Measurements from ENCODE around the gene CAV3. TPM values are rescaled to one million over a fixed set of nuclear protein-coding genes. Genes with fewer than 3 reads are reported as not detected.

The CAV3 gene
- total and polyA plus RNA-seq, 10 of the 15 experiments (the other 5 are each of a cell fraction or from before 2014, with no cell fraction given) = not detected

DNA sequence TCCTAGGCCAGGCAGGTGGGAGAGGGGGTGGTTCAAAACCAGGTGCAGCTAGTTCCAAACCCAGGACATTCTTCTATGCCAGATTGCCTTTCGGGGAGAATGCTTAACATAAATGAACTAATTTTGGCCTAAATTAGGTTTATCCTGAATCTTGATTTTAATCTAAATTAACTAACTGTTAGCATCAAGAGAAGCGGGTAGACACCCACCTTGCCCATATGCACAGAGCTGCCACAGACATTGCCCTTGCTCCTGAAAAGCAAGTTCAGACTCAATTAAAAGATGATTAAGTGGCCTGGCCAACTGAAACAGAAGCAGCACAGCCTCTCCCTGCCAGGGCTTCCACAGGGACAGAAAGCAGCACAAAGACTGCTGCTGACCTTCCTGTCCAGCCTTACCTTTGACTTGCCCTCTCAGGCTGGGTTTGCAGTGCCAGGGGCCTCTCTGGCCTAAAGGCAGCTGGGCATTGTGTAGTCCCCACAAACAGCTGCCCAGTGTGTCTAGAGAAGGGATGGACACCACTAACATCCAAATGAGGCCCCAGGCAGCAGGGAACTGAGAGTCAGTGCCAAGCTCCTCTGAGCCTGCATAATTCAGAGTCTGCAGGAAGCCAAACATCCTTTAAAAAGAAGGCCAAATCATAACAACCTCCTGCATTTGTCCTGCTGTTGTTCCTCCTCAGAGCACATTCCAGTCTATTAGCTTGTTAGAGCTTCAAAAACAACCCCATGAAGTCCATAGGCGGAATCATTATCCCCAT, 51.3 kb downstream of the CAV3 start:
- no peak overlapping the region for H2AFZ ChIP-seq (ENCODE audit: control insufficient read depth, low read depth, low read length)
- TF ChIP-seq JUND (IDR thresholded peaks at IDR 0.05; ENCODE audit: low read depth, low read length) (no peak), YY1 (IDR thresholded peaks at IDR 0.05; ENCODE audit: low read depth, low read length) (no peak), ZBTB11 (CRISPR knock-in tag; IDR thresholded peaks at IDR 0.05) (no peak), ZSCAN29 (IDR thresholded peaks at IDR 0.05) (no peak), IKZF2 (IDR thresholded peaks at IDR 0.05) (no peak), CUX1 (IDR thresholded peaks at IDR 0.05; ENCODE audit: insufficient replicate concordance, low read depth, low read length) (no peak), ASH2L (IDR thresholded peaks at IDR 0.05; ENCODE audit: borderline replicate concordance, low read depth) (no peak), ZBED1 (IDR thresholded peaks at IDR 0.05; ENCODE audit: borderline replicate concordance) (no peak)
- no peak overlapping the region for H3K9ac ChIP-seq (ENCODE audit: control insufficient read depth, insufficient read depth, low read length)
- DNase-seq (ENCODE audit: low read depth, low spot score) (no peak), ATAC-seq (no peak), FAIRE-seq (no peak)
- 60% methylated on average over 3 of the region's 3 CpGs for WGBS (ENCODE audit: insufficient coverage, insufficient replicate concordance, low lambda C conversion rate, missing lambda C conversion rate)
- intact Hi-C loops (cut with micrococcal nuclease; ENCODE audit: unreplicated experiment) = no loop called here
- ChIA-PET SMC1A (ENCODE audit: uncharacterized antibody, unreplicated experiment) (interaction anchor here (1.2 kb wide), 1 partner anchor 16 kb away, joined by 3 read pairs; the partner anchor contains the start of gene OXTR), POLR2A (no interaction called here), CTCF (interaction anchor here (1.6 to 2.7 kb wide), 2 partner anchors 16 to 120 kb away, joined by 3 to 10 read pairs; partner anchors contain the start of gene OXTR), RAD21 (ENCODE audit: unreplicated experiment) (no interaction called here)
- no peaks in the 10 kb centered on the region for H3K79me2 ChIP-seq (ENCODE audit: control insufficient read depth, insufficient read depth, low read length)
- BruUV-seq (replicated peaks) = no TSS peak
- no peak overlapping the region for H3K4me3 ChIP-seq
- H3K4me2 ChIP-seq (ENCODE audit: control insufficient read depth, insufficient read depth) = no peak overlapping the region
- in situ Hi-C loops (cut with MboI) = no loop called here
- H3K4me1 ChIP-seq (ENCODE audit: control insufficient read depth, insufficient read depth, low read length) = no peaks in the 10 kb centered on the region
- H3K9me3 ChIP-seq (replicated peaks; ENCODE audit: control insufficient read depth, insufficient read depth, low read length) = no peaks in the 10 kb centered on the region
- H3K27ac ChIP-seq (ENCODE audit: control insufficient read depth, insufficient read depth) = no peak overlapping the region
- H4K20me1 ChIP-seq (ENCODE audit: control insufficient read depth, insufficient read depth) = no peaks in the 10 kb centered on the region
- no peaks in the 10 kb centered on the region for H3K27me3 ChIP-seq (replicated peaks in 1 of 2; ENCODE audit: control insufficient read depth in 2 of 2, insufficient read depth in 2 of 2, low read length in 1 of 2)
- no peaks in the 10 kb centered on the region for H3K36me3 ChIP-seq (ENCODE audit: control insufficient read depth in 2 of 2, insufficient read depth in 2 of 2, low read length in 1 of 2)
